SH-SY5Y (cell line): ENCODE data around the gene MRPS23.

Experiments
- GATA2 ChIP-seq: IDR thresholded peaks from 2 replicates; pipeline ENCODE4 v1.6.1; 2011; ENCODE audit warnings: mild to moderate bottlenecking, low read depth, low read length
- GATA3 ChIP-seq: IDR thresholded peaks from 2 replicates; pipeline ENCODE4 v1.6.1; 2011; ENCODE audit warnings: low read depth, mild to moderate bottlenecking, low read length, moderate library complexity

MRPS23 gene

DNA sequence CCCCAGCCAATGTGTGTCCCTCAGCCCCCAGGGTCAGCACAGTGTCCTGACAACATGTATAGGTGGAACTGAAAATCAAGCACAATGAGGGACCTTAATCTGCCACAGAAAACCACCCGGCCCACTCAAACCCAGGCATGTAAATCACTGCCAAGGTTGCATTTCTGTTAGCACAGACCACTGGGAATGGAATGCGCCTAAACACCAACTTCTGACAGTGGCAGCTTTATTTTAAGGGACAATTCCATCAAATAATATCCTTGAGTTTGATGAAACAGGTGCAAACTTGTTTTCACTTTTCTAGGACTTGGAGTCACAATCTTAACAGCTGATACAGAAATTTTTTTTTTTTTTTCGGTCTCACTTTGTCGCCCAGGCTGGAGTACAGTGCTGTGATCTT is 37.3 kb upstream of the MRPS23 start:
- TF ChIP-seq GATA2: no peak
- TF ChIP-seq GATA3: no peak

DNA sequence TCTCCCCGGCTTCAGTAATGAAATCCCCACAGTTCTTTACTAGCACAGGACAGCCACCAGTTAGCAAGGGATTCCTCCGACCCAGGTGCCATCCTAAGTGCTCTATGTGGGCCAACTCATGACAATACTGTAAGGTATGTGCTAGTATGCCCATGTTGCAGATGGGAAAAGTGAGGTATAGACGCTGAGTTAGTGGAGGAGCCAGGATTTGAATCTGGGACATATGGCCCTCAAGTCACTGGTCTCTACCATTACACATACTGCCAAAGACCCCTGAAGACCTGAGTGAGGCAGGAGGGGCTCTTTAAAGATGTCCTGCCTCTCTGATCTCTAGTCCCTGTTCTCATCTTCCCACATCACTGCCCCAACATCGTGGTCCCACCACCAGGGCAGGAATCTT is 36.2 kb upstream of the MRPS23 start:
- TF ChIP-seq GATA2 (no peak), GATA3 (no peak)

- no peak for TF ChIP-seq GATA3
- no peak for TF ChIP-seq GATA2
Measured at GRCh38 chr17:57885148-57885915, 35.5 kb upstream of the MRPS23 start.

DNA sequence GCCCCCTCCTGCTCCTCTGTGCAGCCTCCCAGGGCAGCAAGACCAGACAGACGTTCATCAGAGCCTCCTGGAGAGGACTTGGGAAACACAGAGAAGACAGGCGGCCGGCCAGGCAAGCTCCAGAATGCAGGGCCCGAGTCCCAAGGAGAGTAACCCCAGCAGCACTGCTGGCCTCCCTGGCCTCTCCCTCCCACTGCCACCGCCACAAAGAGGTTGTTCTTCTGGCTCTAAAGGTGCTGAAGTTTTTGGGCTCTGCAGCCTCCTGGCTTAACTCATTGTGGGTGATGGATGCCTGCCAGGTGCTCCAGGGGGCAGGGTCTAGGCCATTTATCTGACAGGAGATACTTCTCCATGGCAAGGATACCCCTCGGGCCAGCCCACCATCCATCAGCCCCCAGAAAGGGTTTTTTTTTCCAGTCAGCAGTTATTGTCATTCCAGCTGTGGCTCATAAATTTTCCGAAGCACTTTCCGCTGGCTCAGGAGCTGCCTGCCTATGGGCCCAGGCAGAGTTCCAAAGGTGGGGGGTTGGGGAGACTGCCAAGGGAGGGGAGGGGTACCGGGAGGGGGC is 32.0 kb upstream of the MRPS23 start:
- TF ChIP-seq GATA2: no peak
- no peak for TF ChIP-seq GATA3

DNA sequence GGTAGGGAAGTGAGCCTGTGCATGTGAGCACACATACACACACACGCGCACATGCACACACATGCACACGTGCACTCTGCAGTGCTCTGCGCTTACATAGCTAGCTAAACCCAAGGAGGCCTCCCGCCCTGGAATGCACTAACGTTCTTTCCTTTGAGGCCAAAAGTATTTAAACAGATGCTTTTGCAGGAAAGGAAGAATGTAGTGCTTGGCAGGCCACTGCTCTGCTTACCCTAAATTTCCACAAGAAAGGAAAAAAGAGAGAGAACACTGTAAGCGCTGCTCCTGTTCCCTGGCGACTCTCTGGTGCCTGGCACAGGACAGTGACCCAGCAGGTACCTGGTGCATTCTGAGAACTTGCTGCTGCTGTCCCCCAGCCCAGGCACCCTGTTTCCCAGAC is 31.3 kb upstream of the MRPS23 start:
- TF ChIP-seq GATA3: no peak
- no peak for TF ChIP-seq GATA2

DNA sequence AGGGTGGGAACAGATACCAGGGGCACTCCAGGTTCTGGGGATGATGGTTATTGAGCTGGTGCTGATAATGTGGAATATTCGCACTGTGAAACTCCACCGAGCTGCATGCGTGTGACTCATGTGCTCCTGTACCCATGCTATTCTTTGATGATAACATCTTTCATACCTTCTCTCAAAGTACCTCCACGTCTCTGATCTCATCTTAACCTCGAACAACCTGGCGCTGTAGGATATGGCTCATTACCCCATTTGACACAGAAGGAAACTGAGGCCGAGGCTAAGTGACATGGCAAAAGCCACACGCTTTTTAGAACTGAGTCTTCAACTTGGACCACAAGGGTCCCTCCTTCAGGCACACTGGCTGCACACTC is 30.2 kb upstream of the MRPS23 start:
- TF ChIP-seq GATA3 (no peak), GATA2 (no peak)

DNA sequence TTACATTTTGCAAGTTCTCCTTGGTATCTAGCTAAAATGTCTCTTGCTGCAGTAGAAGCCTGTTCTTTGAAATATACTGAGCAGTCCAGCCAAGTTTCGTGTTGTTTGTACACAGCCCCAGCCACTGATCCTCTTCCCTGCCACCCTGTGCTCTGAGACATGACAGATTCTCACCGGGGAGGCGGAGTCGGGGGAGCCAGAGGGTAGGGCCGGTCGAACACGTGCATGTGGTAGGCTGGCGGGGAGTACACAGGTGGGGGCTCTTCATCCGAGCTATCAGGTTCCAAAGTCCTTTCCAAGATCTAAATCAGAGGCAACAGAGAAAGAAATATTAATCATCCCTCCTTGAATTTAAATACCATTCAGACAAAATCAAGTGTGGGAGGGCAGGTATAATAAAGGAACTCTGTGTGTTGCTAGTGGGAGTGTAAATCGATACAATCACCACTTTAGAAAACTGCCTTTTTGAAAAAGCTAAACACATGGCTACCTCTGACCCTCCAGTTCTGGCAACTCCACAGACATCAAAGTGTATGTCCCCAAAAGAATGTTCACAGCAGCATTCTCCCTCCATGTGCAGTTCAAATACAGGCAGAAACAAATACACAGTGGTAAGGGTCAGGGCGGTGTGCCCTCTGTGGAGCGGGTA is 29.7 kb upstream of the MRPS23 start:
- TF ChIP-seq GATA3 (no peak), GATA2 (no peak)

- TF ChIP-seq GATA3 (no peak), GATA2 (no peak)
Measured at GRCh38 chr17:57877803-57878377, 28.0 kb upstream of the MRPS23 start.

- TF ChIP-seq GATA2 (no peak), GATA3 (no peak)
Measured at GRCh38 chr17:57876866-57877237, 27.0 kb upstream of the MRPS23 start.

GRCh38 chr17:57876023-57876865 is 26.4 kb upstream of the MRPS23 start:
- TF ChIP-seq GATA2 (no peak), GATA3 (no peak)

DNA sequence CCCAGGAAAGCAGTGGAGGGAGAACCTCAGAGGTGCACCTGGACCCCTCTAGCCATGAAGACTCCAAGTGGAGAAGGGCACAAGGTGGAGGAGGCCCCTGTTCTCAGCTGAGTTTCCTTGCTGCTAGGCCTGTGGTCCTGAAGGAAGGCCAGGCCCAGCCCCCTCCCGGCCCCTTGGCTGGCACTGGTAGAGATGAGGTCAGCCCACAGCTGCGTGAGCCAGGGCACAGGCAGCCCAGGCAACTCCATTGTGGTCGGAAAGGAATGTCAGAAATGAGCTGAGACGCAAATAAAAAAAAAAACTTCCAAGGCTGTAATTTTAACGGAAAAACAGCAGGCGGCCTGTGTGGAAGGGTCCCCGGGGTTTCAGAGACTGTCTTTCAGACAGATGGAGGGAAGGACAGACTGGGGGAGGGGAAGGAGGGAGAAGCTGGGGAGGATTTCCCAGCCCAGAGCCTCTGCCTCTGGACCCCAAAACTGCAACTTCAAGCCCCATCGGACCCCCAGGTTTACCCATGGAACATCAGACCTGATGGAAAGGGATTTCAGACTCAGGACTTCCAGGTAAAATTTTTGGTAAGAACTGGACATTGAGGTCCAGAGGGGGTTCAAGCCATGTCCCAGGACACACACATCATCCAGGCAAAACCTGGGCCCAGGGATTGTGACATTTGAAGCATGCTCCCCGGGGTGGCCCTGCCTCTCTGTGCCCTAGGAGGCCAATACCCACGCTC is 25.6 kb upstream of the MRPS23 start:
- TF ChIP-seq GATA3 (no peak), GATA2 (no peak)

GRCh38 chr17:57874434-57875289 is 24.8 kb upstream of the MRPS23 start:
- TF ChIP-seq GATA2 (no peak), GATA3 (no peak)
